Measurements from ENCODE around the gene CT45A6. TPM values are rescaled to one million over a fixed set of nuclear protein-coding genes. Genes with fewer than 3 reads are reported as not detected.
"Not testable (repeated sequence)": the region's sequence is repeated elsewhere in the genome, so short reads cannot be mapped to it uniquely, and the experiment has no call there.

The CT45A6 gene, protein sequence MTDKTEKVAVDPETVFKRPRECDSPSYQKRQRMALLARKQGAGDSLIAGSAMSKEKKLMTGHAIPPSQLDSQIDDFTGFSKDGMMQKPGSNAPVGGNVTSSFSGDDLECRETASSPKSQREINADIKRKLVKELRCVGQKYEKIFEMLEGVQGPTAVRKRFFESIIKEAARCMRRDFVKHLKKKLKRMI
- not detected for total RNA-seq

DNA sequence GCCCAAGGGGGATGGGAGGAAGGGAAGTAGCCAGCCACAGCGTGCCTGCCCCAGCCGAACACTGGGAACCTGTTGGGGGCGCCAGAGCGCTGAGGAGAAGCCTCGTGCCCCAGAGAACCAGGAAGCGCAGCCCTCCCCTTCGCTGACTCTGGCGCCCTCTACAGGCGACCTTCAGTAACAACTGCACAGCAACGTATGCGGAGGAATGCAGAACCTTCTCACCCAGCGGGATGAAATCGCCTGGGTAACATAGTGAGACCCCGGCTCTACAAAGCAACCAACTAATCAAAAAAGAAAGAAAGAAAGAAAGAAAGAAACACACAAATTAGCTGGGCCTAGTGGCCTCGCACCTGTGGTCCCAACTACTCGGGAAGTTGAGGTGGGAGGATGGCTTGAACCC is at the start of gene CT45A6:
TSS of gene CT45A6 (minus strand) at position 101 of the 400 bp plus-strand sequence. CDS start 3,794 bp downstream, outside the sequence.
- DNase-seq = not testable (repeated sequence)

DNA sequence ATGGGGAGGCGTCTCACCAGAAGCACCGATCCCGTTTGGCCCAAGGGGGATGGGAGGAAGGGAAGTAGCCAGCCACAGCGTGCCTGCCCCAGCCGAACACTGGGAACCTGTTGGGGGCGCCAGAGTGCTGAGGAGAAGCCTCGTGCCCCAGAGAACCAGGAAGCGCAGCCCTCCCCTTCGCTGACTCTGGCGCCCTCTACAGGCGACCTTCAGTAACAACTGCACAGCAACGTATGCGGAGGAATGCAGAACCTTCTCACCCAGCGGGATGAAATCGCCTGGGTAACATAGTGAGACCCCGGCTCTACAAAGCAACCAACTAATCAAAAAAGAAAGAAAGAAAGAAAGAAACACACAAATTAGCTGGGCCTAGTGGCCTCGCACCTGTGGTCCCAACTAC is 34.6 kb upstream of the CT45A6 start, which contains the start of gene CT45A7:
TSS of gene CT45A7 (minus strand) at position 101 of the 400 bp plus-strand sequence. CDS start 3,747 bp downstream, outside the sequence.
- DNase-seq = not testable (repeated sequence)

DNA sequence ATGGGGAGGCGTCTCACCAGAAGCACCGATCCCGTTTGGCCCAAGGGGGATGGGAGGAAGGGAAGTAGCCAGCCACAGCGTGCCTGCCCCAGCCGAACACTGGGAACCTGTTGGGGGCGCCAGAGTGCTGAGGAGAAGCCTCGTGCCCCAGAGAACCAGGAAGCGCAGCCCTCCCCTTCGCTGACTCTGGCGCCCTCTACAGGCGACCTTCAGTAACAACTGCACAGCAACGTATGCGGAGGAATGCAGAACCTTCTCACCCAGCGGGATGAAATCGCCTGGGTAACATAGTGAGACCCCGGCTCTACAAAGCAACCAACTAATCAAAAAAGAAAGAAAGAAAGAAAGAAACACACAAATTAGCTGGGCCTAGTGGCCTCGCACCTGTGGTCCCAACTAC is 17.3 kb upstream of the CT45A6 start, which contains the start of gene CT45A2:
TSS of gene CT45A2 (minus strand) at position 101 of the 400 bp plus-strand sequence. CDS start 3,747 bp downstream, outside the sequence.
- DNase-seq = not testable (repeated sequence)

DNA sequence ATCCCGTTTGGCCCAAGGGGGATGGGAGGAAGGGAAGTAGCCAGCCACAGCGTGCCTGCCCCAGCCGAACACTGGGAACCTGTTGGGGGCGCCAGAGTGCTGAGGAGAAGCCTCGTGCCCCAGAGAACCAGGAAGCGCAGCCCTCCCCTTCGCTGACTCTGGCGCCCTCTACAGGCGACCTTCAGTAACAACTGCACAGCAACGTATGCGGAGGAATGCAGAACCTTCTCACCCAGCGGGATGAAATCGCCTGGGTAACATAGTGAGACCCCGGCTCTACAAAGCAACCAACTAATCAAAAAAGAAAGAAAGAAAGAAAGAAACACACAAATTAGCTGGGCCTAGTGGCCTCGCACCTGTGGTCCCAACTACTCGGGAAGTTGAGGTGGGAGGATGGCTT is 17.2 kb downstream of the CT45A6 start, which contains the start of gene CT45A5:
TSS of gene CT45A5 (minus strand) at position 101 of the 400 bp plus-strand sequence. CDS start 3,774 bp downstream, outside the sequence.
- not testable (repeated sequence) for DNase-seq

DNA sequence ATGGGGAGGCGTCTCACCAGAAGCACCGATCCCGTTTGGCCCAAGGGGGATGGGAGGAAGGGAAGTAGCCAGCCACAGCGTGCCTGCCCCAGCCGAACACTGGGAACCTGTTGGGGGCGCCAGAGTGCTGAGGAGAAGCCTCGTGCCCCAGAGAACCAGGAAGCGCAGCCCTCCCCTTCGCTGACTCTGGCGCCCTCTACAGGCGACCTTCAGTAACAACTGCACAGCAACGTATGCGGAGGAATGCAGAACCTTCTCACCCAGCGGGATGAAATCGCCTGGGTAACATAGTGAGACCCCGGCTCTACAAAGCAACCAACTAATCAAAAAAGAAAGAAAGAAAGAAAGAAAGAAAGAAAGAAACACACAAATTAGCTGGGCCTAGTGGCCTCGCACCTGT is 34.5 kb downstream of the CT45A6 start, which contains the start of gene CT45A3:
TSS of gene CT45A3 (minus strand) at position 101 of the 400 bp plus-strand sequence. CDS start 3,747 bp downstream, outside the sequence.
- DNase-seq = not testable (repeated sequence)

DNA sequence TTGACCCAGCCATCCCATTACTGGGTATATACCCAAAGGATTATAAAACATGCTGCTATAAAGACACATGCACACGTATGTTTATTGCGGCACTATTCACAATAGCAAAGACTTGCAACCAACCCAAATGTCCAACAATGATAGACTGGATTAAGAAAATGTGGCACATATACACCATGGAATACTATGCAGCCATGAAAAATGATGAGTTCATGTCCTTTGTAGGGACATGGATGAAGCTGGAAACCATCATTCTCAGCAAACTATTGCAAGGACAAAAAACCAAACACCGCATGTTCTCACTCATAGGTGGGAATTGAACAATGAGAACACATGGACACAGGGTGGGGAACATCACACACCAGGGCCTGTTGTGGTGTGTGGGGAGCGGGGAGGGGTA is 57.8 kb downstream of the CT45A6 start:
- DNase-seq = not testable (repeated sequence)

Other genes starting within 250 kb of the CT45A6 start
- gene CT45A1, start 89.1 kb downstream of the CT45A6 start, total RNA-seq = not detected
- gene CT45A3, start 34.6 kb downstream of the CT45A6 start, total RNA-seq = not detected
- gene CT45A5, start 17.3 kb downstream of the CT45A6 start, total RNA-seq = not detected
- not detected for gene CT45A2, start 17.2 kb upstream of the CT45A6 start, total RNA-seq
- gene CT45A7, start 34.5 kb upstream of the CT45A6 start, total RNA-seq = not detected
- not detected for gene CT45A8, start 51.8 kb upstream of the CT45A6 start, total RNA-seq
- gene CT45A9, start 69.0 kb upstream of the CT45A6 start, total RNA-seq = not detected
- gene CT45A10, start 90.7 kb upstream of the CT45A6 start, total RNA-seq = not detected
- gene SAGE1, start 90.9 kb upstream of the CT45A6 start, total RNA-seq = not detected
- 13.2 TPM for gene MMGT1, start 171.2 kb upstream of the CT45A6 start, total RNA-seq
- 15.9 TPM for gene SLC9A6, start 182.6 kb upstream of the CT45A6 start, total RNA-seq